HG03159 (cell line): ENCODE data around the gene CNGA2.
"Not testable (repeated sequence)": the region's sequence is repeated elsewhere in the genome, so short reads cannot be mapped to it uniquely, and the experiment has no call there.

ENCODE experiments used
- ATAC-seq: cut with Tn5 transposase; IDR thresholded peaks from one replicate; pipeline ENCODE4 v1.9.1; 2021; ENCODE audit warnings: mild to moderate bottlenecking, moderate library complexity; ENCODE audit not compliant: unreplicated experiment

Gene CNGA2

DNA sequence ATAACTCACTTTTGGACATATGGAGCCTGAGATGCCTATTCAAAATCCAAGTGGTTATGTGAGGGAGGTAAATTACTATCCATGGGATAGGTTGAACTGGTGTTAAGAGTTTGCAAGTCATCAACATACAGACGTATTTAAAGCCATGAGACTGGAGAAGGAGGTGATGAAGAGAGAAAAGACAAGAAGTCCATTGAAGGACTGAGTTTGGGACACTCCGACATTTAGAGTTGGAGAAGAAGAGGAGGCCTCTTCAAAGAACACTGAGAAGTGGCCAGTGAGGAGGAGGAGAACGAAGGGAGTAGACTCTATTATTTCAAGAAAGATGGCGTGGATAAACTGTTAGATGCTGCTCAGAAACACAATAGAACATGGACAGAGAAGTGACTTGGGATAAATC lies at the start of gene CNGA2:
CNGA2 (plus strand) TSS at position 301 of the 400 bp plus-strand sequence. CDS start 3,738 bp downstream, outside the sequence.
- no peak for ATAC-seq

DNA sequence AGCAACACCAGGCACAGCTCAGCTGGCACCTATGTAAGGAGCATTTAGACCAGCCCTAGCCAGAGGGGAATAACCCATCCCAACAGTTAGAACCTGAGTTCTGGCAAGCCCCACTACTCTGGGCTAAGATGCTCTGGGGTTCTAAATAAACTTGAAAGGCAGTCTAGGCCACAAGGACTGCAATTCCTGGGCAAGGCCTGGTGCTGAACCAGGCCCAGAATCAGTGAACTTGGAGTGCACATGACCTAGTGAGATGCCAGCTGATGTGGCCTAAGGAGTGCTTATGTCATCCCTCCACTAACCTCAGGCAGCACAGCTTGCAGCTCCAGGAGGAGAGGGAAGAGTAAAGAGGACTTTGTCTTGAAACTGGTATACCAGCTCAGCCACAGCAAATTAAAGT lies 46.9 kb upstream of the CNGA2 start:
- ATAC-seq: no peak

- ATAC-seq: no peak
Observed at GRCh38 chrX:151688695-151689094, 45.9 kb upstream of the CNGA2 start.

DNA sequence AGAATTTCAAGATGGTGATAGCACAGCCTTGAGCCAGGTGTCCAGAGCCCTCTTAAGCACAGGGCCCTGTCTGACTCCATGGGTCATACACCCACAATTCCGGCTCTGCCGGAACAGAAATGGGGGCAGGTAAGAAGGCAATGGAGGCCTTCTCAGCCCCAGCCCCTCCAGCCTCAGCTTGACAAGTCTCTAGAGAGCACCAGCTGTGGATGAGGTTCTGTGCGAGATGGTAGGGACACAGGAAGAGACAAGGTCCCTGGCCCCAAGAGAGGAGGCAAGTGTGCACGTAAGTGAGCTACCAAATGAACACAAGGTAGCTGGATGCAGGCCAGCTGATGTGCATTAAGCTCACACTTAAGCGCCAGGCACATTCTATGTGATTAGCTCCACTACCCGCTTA lies 41.7 kb upstream of the CNGA2 start:
- ATAC-seq: no peak

GRCh38 chrX:151694121-151694520 lies 40.4 kb upstream of the CNGA2 start:
- no peak for ATAC-seq

- no peak for ATAC-seq
Observed at GRCh38 chrX:151694661-151695582, 39.6 kb upstream of the CNGA2 start, which contains the start of gene PRRG3. PRRG3 (plus strand) TSS chrX:151695458; CDS start chrX:151698815, 3,357 bp downstream.

- no peak for ATAC-seq
Observed at GRCh38 chrX:151695583-151696340, 38.8 kb upstream of the CNGA2 start.

DNA sequence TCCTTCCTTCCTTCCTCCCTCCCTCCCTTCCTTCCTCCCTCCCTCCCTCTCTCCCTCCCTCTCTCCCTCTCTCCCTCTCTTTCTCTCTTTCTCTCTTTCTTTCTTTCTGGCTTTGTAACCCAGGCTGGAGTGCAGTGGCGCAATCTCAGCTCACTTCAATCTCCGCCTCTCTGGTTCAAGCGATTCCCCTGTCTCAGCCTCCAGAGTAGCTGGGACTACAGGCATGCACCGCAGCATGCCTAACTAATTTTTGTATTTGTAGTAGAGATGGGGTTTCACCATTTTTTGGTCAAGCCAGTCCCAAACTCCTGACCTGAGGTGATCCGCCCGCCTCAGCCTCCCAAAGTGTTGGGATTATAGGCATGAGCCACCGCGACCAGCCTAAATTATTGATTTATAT lies 37.5 kb upstream of the CNGA2 start:
- not testable (repeated sequence) for ATAC-seq

DNA sequence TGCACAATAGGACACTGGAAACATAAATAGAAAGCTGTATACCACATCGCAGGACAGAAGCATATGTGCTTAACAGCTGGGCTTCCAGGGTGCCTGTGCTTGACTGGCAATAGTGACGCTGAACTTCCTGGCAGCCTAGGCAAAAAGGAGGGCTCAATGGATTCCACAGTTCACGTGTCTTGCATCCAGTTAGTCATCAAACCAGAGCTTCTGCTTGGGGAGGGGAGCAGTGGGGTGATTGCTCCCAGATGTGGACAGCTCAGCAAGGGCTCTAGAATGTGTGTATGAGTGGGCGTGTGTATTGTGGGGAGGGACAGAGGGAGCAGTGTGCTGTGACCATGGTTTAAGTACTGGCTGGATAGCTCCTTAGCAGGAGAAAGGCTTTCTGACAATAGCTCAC lies 37.0 kb upstream of the CNGA2 start:
- ATAC-seq: no peak

- ATAC-seq: no peak
Observed at GRCh38 chrX:151698485-151698884, 36.1 kb upstream of the CNGA2 start.

DNA sequence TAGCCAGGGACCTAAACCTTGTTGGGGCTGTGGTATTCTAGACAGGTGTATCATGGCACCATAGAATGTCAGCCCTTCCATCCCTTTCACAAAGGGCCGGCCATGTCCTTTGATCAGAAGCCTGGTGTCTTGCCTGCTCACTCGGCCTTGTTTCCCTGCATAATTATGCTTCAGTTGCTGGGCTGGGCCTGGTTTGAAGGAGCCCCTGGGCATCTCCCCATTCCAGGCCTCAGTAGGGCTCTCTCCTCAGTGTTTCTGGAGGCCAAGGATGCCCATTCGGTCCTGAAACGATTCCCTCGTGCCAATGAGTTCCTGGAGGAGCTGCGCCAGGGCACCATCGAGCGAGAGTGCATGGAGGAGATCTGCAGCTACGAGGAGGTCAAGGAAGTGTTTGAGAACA lies 34.8 kb upstream of the CNGA2 start:
- ATAC-seq: no peak

DNA sequence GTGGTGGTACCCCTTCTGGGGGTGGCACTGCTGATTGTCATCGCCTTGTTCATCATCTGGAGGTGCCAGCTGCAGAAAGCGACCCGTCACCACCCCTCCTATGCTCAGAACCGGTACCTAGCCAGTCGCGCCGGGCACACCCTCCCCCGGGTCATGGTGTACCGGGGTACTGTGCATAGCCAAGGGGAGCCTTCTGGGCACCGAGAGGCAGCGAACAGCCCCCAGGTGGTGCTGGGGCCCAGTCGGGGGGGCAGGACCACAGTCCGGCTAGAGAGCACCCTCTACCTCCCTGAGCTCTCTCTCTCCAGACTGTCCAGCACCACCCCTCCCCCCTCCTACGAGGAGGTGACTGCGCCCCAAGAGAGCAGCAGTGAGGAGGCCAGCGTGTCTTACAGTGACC lies 34.0 kb upstream of the CNGA2 start:
- ATAC-seq: no peak

- no peak for ATAC-seq
Observed at GRCh38 chrX:151701071-151701470, 33.5 kb upstream of the CNGA2 start.

DNA sequence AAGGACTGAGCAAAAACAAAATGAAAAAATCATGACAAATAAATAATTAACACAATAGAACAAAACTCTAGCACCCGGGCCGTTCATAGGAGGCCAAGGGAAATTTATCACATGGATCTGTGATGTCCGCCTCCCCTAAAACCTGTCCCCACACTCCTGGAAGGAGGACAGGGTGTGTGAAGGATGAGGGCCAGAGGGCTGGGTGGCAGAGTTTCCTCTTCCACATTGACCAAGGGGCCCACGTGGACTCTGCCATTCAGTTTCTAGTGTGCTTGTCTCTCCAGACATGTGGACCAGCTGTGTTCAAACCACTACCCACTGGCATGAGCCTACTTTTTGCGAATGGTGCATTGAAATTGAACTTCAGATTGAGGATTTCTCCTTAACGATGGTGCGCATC lies 33.0 kb upstream of the CNGA2 start:
- no peak for ATAC-seq

DNA sequence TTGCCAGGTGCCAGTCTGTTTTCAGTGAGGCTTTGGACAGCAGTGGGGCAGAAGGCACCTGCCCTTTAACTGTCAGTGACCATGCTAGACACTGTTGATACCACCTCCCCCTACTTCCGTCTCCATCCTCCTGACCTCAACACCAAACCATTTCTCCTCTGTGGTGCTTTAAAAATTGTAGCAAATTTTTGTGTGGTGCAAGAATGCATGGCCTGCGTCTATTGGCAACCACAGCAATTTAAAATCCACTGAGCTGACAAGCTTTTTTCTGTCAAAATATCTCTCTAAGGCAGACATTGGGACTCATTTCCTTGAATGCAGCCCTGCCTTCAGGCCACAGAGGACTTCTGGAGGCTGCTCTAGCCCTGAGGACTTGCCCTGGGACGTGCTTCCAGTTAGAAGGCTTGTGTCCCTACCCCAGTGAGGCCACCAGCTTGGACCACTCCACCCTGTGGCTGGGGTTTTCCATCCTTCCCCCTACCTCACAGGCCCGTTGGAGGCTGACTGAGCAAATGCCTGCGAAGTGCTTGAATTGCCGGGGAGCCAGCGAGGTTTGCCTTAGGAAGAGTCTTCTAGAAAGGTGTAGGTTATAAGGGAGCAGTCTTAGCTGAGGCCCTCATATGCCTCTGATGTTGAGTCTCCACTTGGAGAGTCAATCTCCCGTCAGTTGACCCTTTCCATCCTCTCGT lies 32.4 kb upstream of the CNGA2 start:
- ATAC-seq: no peak

- ATAC-seq: no peak
Observed at GRCh38 chrX:151702741-151703340, 31.7 kb upstream of the CNGA2 start.

- ATAC-seq: no peak
Observed at GRCh38 chrX:151703487-151703886, 31.1 kb upstream of the CNGA2 start.

DNA sequence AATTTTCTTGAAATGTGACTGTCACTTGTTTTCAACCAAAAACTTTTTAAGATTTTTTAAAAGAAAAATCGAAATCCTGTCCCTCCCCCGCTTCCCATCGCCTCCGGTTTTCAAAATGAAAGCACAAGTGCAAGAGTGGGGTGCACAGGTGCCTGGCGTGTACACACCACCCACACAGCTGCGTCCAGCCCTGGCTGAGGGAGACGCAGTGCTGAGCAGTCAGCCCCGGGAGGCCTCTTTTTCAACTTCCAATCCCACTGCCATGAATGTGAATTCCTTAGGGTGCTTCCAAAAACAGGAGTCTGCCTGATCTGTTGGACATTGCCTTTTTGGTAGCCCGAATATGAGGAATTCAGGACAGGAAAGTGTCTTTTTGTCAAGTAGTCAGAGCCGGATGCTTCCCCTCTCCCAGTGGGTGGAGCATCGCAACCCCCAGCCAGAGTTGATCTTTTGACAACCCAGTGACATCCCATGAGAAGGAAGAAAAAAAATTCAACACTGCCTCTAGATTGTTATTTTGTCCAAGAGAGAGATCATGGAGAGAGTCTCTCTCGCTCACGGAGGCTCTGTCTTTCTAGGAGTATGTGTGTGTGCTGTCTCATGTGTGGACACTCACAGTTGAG lies 30.4 kb upstream of the CNGA2 start:
- ATAC-seq: no peak

GRCh38 chrX:151708821-151709220 lies 25.7 kb upstream of the CNGA2 start:
- no peak for ATAC-seq

DNA sequence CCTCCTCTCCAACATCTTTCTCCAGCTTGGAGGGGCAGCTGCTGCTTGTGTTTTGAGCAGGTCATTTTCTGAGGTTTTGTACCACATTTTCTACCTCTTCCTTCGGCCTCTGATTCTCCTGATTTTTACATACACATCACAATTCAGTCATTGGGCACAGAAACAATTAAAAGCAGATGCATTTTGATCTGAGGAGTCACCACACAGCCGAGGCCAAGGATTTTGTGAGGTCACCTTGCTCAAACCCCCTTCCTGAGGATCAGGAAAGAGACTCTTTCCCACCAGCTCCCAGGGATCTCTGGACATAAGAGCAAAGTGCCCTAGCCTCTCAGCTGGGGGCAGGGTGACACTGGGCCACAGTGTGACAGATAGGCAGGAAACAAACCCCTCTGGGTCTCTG lies 24.1 kb upstream of the CNGA2 start:
- ATAC-seq: no peak
